HG02884 (cell line): Measurements from ENCODE around the gene CD164.
"Not testable (repeated sequence)": the region's sequence is repeated elsewhere in the genome, so short reads cannot be mapped to it uniquely, and the experiment has no call there.

ENCODE experiments used
- ATAC-seq: cut with Tn5 transposase; IDR thresholded peaks from one replicate; pipeline ENCODE4 v1.9.1; 2021; ENCODE audit warnings: mild to moderate bottlenecking, moderate library complexity; ENCODE audit not compliant: unreplicated experiment

Gene CD164

GRCh38 chr6:109377717-109378116 is 4.5 kb downstream of the CD164 start:
- ATAC-seq = no peak

- ATAC-seq = no peak
These were observed 7.9 kb downstream of the CD164 start for GRCh38 chr6:109374326-109374892.

- ATAC-seq = peak; percentile 94
These were observed 8.5 kb downstream of the CD164 start for GRCh38 chr6:109373762-109374161.

GRCh38 chr6:109373331-109373730 is 8.9 kb downstream of the CD164 start:
- no peak for ATAC-seq

GRCh38 chr6:109372130-109372529 is 10.1 kb downstream of the CD164 start:
- ATAC-seq = no peak

- ATAC-seq = no peak
These were observed 11.5 kb downstream of the CD164 start for GRCh38 chr6:109370792-109371191.

GRCh38 chr6:109370336-109370735 is 11.9 kb downstream of the CD164 start:
- ATAC-seq = no peak

- ATAC-seq = no peak
These were observed 12.5 kb downstream of the CD164 start for GRCh38 chr6:109369728-109370127.

GRCh38 chr6:109364382-109365078 is 17.7 kb downstream of the CD164 start:
- not testable (repeated sequence) for ATAC-seq

- no peak for ATAC-seq
These were observed 18.5 kb downstream of the CD164 start for GRCh38 chr6:109363753-109364152.

GRCh38 chr6:109362102-109362884 is 20.0 kb downstream of the CD164 start:
- ATAC-seq = no peak

- no peak for ATAC-seq
These were observed 21.5 kb downstream of the CD164 start for GRCh38 chr6:109360791-109361190.

GRCh38 chr6:109360281-109360680 is 22.0 kb downstream of the CD164 start:
- no peak for ATAC-seq

GRCh38 chr6:109359248-109359647 is 23.0 kb downstream of the CD164 start:
- ATAC-seq = no peak

- no peak for ATAC-seq
These were observed 24.1 kb downstream of the CD164 start for GRCh38 chr6:109358204-109358603.

GRCh38 chr6:109356237-109356636 is 26.0 kb downstream of the CD164 start:
- ATAC-seq = no peak

GRCh38 chr6:109351231-109352130 is 30.8 kb downstream of the CD164 start:
- ATAC-seq = no peak

GRCh38 chr6:109349419-109349987 is 32.8 kb downstream of the CD164 start:
- ATAC-seq = no peak

GRCh38 chr6:109348226-109348625 is 34.0 kb downstream of the CD164 start:
- no peak for ATAC-seq

- ATAC-seq = no peak
These were observed 34.5 kb downstream of the CD164 start for GRCh38 chr6:109347779-109348178.

GRCh38 chr6:109345986-109346385 is 36.3 kb downstream of the CD164 start:
- no peak for ATAC-seq
